NCI-H2081 (cell line): Measurements from ENCODE around the gene CMC2.

Source experiments
- DNase-seq, 2 experiments: peaks; one replicate each; lab custom pipeline; 2025; lab: John Stamatoyannopoulos, UW

Gene CMC2

GRCh38 chr16:81006813-81007695 is at the start of gene CMC2, which contains the start of gene CENPN:
Gene CMC2 (minus strand): TSS chr16:81006885. CDS start chr16:80997394, 9,491 bp downstream.
Gene CENPN (plus strand): TSS chr16:81007214. CDS start chr16:81011940, 4,726 bp downstream.
- peak; percentile 92 to 94 for DNase-seq

- no peak for DNase-seq
Measured at GRCh38 chr16:81053761-81054160, 47.1 kb upstream of the CMC2 start.

- no peak for DNase-seq
Measured at GRCh38 chr16:81042821-81043220, 36.1 kb upstream of the CMC2 start.

- no peak for DNase-seq
Measured at GRCh38 chr16:81041696-81042095, 35.0 kb upstream of the CMC2 start.

- no peak for DNase-seq
Measured at GRCh38 chr16:81040842-81041241, 34.2 kb upstream of the CMC2 start.

GRCh38 chr16:81040131-81040530 is 33.4 kb upstream of the CMC2 start:
- no peak for DNase-seq

- no peak for DNase-seq
Measured at GRCh38 chr16:81036751-81037350, 30.2 kb upstream of the CMC2 start.

GRCh38 chr16:81035975-81036750 is 29.5 kb upstream of the CMC2 start:
- peak in 1 of 2 experiments; percentile 33 for DNase-seq

GRCh38 chr16:81035398-81035974 is 28.8 kb upstream of the CMC2 start, which contains the start of gene ATMIN:
Gene ATMIN (plus strand): TSS chr16:81035842. CDS start chr16:81035871, 29 bp downstream.
- DNase-seq = peak; percentile 77 to 83

- DNase-seq = no peak
Measured at GRCh38 chr16:81029930-81030604, 23.4 kb upstream of the CMC2 start.

GRCh38 chr16:81026429-81026828 is 19.7 kb upstream of the CMC2 start:
- no peak for DNase-seq

- DNase-seq = no peak
Measured at GRCh38 chr16:81018496-81018895, 11.8 kb upstream of the CMC2 start.

- DNase-seq = no peak
Measured at GRCh38 chr16:81014672-81015071, 8.0 kb upstream of the CMC2 start.

GRCh38 chr16:81012974-81013373 is 6.3 kb upstream of the CMC2 start:
- DNase-seq = no peak

GRCh38 chr16:81008505-81008789 is 1.8 kb upstream of the CMC2 start:
- no peak for DNase-seq

- DNase-seq = peak in 1 of 2 experiments; percentile 44
Measured at GRCh38 chr16:81006211-81006812, 373 bp downstream of the CMC2 start.

- DNase-seq = no peak
Measured at GRCh38 chr16:81005610-81006161, 999 bp downstream of the CMC2 start.

- peak; percentile 19 to 44 for DNase-seq
Measured at GRCh38 chr16:81004646-81005353, 1.9 kb downstream of the CMC2 start.

- DNase-seq = no peak
Measured at GRCh38 chr16:81003610-81004460, 2.9 kb downstream of the CMC2 start.
